Neural crest cell (in vitro differentiated cells): ENCODE results near the gene WFS1. TPM values are rescaled to one million over a fixed set of nuclear protein-coding genes. Genes with fewer than 3 reads are reported as not detected.

ENCODE experiments used
- DNase-seq: peaks from one replicate; pipeline ENCODE4 v3.0.0; 2021; ENCODE audit warnings: low read depth, mixed read lengths, low spot score
- H3K27ac Mint-ChIP-seq: one replicate; pipeline ENCODE4 v1.8.0; 2021; ENCODE audit warnings: mild to moderate bottlenecking, mixed read lengths; ENCODE audit not compliant: unreplicated experiment
- H3K27me3 Mint-ChIP-seq: 2 replicates; pipeline ENCODE4 v1.8.0; 2021; ENCODE audit warnings: low read depth, mild to moderate bottlenecking, mixed read lengths
- H3K36me3 Mint-ChIP-seq: 2 replicates; pipeline ENCODE4 v1.8.0; 2021; ENCODE audit warnings: low read depth, mild to moderate bottlenecking, mixed read lengths
- H3K4me1 Mint-ChIP-seq: 2 replicates; pipeline ENCODE4 v1.8.0; 2021; ENCODE audit warnings: mixed read lengths
- H3K4me3 Mint-ChIP-seq: one replicate; pipeline ENCODE4 v1.8.0; 2021; ENCODE audit warnings: mild to moderate bottlenecking, mixed read lengths
- H3K9me3 Mint-ChIP-seq: 2 replicates; pipeline ENCODE4 v1.8.0; 2021; ENCODE audit warnings: mixed read lengths
- CTCF ChIP-seq: fragments of 200-600 bp; sonication (generic); conservative IDR thresholded peaks from 2 replicates; pipeline ENCODE4 v1.5.0; 2021; ENCODE audit warnings: antibody characterized with exemption, mild to moderate bottlenecking
- total RNA-seq: library from RNA; stranded (reverse); gene quantifications from 2 replicates; pipeline ENCODE4 v1.2.1, GENCODE V29; 2021

Gene WFS1
- total RNA-seq, 1 donor from 2014 or later: 24.8 TPM

- H3K36me3 Mint-ChIP-seq: no peaks in the 10 kb centered on the region
- H3K27ac Mint-ChIP-seq: no peak overlapping the region
- peaks cover 5% of the 10 kb centered on the region for H3K27me3 Mint-ChIP-seq
- no peak for TF ChIP-seq CTCF
- no peaks in the 10 kb centered on the region for H3K9me3 Mint-ChIP-seq
- DNase-seq: no peak
- no peak overlapping the region for H3K4me3 Mint-ChIP-seq
- no peaks in the 10 kb centered on the region for H3K4me1 Mint-ChIP-seq
Measured at GRCh38 chr4:6233929-6234328, 35.7 kb upstream of the WFS1 start.

- no peak for TF ChIP-seq CTCF
- no peak overlapping the region for H3K4me3 Mint-ChIP-seq
- no peaks in the 10 kb centered on the region for H3K9me3 Mint-ChIP-seq
- DNase-seq: no peak
- no peak overlapping the region for H3K27ac Mint-ChIP-seq
- H3K36me3 Mint-ChIP-seq: no peaks in the 10 kb centered on the region
- H3K4me1 Mint-ChIP-seq: no peaks in the 10 kb centered on the region
- peaks cover 2% of the 10 kb centered on the region for H3K27me3 Mint-ChIP-seq
Measured at GRCh38 chr4:6235012-6235411, 34.6 kb upstream of the WFS1 start.

- Mint-ChIP-seq H3K4me1 (no peaks in the 10 kb centered on the region), H3K36me3 (no peaks in the 10 kb centered on the region), H3K4me3 (no peak overlapping the region), H3K9me3 (no peaks in the 10 kb centered on the region), H3K27me3 (peaks cover 2% of the 10 kb centered on the region), H3K27ac (no peak overlapping the region)
- no peak for DNase-seq
- no peak for TF ChIP-seq CTCF
Measured at GRCh38 chr4:6235901-6236640, 33.6 kb upstream of the WFS1 start.

GRCh38 chr4:6236816-6237390, 32.7 kb upstream of the WFS1 start:
- Mint-ChIP-seq H3K36me3 (no peaks in the 10 kb centered on the region), H3K4me3 (no peak overlapping the region), H3K27ac (no peak overlapping the region), H3K9me3 (no peaks in the 10 kb centered on the region), H3K4me1 (no peaks in the 10 kb centered on the region), H3K27me3 (peaks cover 2% of the 10 kb centered on the region)
- TF ChIP-seq CTCF: no peak
- DNase-seq: no peak

- no peak overlapping the region for H3K4me3 Mint-ChIP-seq
- TF ChIP-seq CTCF: no peak
- H3K9me3 Mint-ChIP-seq: no peaks in the 10 kb centered on the region
- DNase-seq: no peak
- H3K36me3 Mint-ChIP-seq: no peaks in the 10 kb centered on the region
- H3K27ac Mint-ChIP-seq: no peak overlapping the region
- no peaks in the 10 kb centered on the region for H3K4me1 Mint-ChIP-seq
- peaks cover 12% of the 10 kb centered on the region for H3K27me3 Mint-ChIP-seq
Measured at GRCh38 chr4:6239486-6239885, 30.2 kb upstream of the WFS1 start.
